Tibial nerve (tissue), 4 donors: ENCODE data around the gene UGT1A7.

Experiments
- CTCF ChIP-seq, 5 experiments: fragments of 200-600 bp in 3 of 5; fragments of 450-650 bp in 2 of 5; sonication (generic) in 3 of 5; IDR thresholded peaks; one replicate each; pipeline ENCODE4 v1.5.1; 2016 to 2019; ENCODE audit warnings: antibody characterized with exemption in 5 of 5, mild to moderate bottlenecking in 3 of 5, moderate library complexity in 2 of 5
- EP300 ChIP-seq, 2 donors: sonication (generic); formaldehyde crosslinking; IDR thresholded peaks; one replicate each; pipeline ENCODE4 v1.6.1; 2017; ENCODE audit warnings: antibody characterized with exemption in 2 of 2, mild to moderate bottlenecking in 1 of 2
- POLR2A ChIP-seq, 2 donors: fragments of 450-650 bp; IDR thresholded peaks; one replicate each; pipeline ENCODE4 v1.6.1; 2017; ENCODE audit warnings: antibody characterized with exemption in 2 of 2, mild to moderate bottlenecking in 2 of 2, moderate library complexity in 2 of 2

DNA sequence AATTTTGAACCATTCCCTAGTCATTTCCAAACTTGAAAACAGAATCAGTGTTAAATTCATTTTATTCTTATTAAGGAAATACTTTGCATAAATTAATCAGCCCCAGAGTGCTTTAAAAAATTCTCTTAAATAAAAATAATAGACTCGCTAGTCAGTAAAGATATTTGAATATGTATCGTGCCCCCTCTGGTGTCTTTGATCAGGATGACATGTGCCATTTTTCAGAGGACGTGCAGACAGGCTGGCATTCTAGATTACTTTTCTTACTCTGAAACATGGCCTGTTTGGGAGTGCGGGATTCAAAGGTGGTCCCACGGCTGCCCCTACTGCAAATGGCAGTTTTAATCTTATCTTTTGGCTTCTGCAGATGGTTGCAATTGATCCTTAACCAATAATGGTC is 90.9 kb downstream of the UGT1A7 start:
- TF ChIP-seq CTCF (IDR thresholded peaks at IDR 0.05) (no peak), POLR2A (IDR thresholded peaks at IDR 0.05) (no peak), EP300 (IDR thresholded peaks at IDR 0.05) (no peak)
